Endodermal cell (in vitro differentiated cells): ENCODE data around the gene CHD6. TPM values are rescaled to one million over a fixed set of nuclear protein-coding genes. Genes with fewer than 3 reads are reported as not detected.
A peak's percentile ranks its signal among the peaks of the same experiment; 100 is the strongest.

Experiments used
- DNase-seq: peaks from one replicate; pipeline ENCODE4 v3.0.0-alpha.2; 2017
- H3K27ac ChIP-seq: 2 replicates; pipeline ENCODE4 v1.5.1; 2013; ENCODE audit warnings: mild to moderate bottlenecking, low read depth, low read length, moderate library complexity
- H3K27me3 ChIP-seq: 2 replicates; pipeline ENCODE4 v1.6.1; 2013; ENCODE audit warnings: mild to moderate bottlenecking, low read length, moderate library complexity; ENCODE audit not compliant: insufficient read depth, control insufficient read depth, poor library complexity, severe bottlenecking
- H3K36me3 ChIP-seq: 2 replicates; pipeline ENCODE4 v1.7.0; 2013; ENCODE audit warnings: mild to moderate bottlenecking, low read length, moderate library complexity; ENCODE audit not compliant: control insufficient read depth, insufficient read depth
- H3K4me1 ChIP-seq: one replicate; pipeline ENCODE4 v1.7.0; 2013; ENCODE audit warnings: low read length; ENCODE audit not compliant: control insufficient read depth, insufficient read depth
- H3K4me3 ChIP-seq: 2 replicates; pipeline ENCODE4 v1.5.1; 2013; ENCODE audit warnings: mild to moderate bottlenecking, low read length, moderate library complexity
- H3K9ac ChIP-seq: 2 replicates; pipeline ENCODE4 v1.6.1; 2013; ENCODE audit warnings: mild to moderate bottlenecking, low read length, moderate library complexity; ENCODE audit not compliant: poor library complexity, severe bottlenecking; ENCODE audit errors: extremely low read depth
- H3K9me3 ChIP-seq: 2 replicates; pipeline ENCODE4 v1.6.1; 2013; ENCODE audit warnings: mild to moderate bottlenecking, low read length, moderate library complexity; ENCODE audit not compliant: control insufficient read depth
- H3K27ac Mint-ChIP-seq: 2 replicates; pipeline ENCODE4 v1.8.0; 2020; ENCODE audit warnings: mixed read lengths
- H3K27me3 Mint-ChIP-seq: 2 replicates; pipeline ENCODE4 v1.8.0; 2021; ENCODE audit warnings: mild to moderate bottlenecking, mixed read lengths; ENCODE audit not compliant: insufficient read depth
- H3K36me3 Mint-ChIP-seq: 2 replicates; pipeline ENCODE4 v1.8.0; 2020; ENCODE audit warnings: low read depth, mixed read lengths
- H3K4me1 Mint-ChIP-seq: 2 replicates; pipeline ENCODE4 v1.8.0; 2020; ENCODE audit warnings: mixed read lengths
- H3K4me3 Mint-ChIP-seq: 2 replicates; pipeline ENCODE4 v1.8.0; 2020; ENCODE audit warnings: mild to moderate bottlenecking, moderate library complexity, mixed read lengths
- H3K9me3 Mint-ChIP-seq: 2 replicates; pipeline ENCODE4 v1.8.0; 2020; ENCODE audit warnings: mild to moderate bottlenecking, mixed read lengths
- CTCF ChIP-seq: fragments of 200-600 bp; sonication (generic); conservative IDR thresholded peaks from 2 replicates; pipeline ENCODE4 v1.5.0; 2021; ENCODE audit warnings: antibody characterized with exemption, mild to moderate bottlenecking
- WGBS, 2 experiments: methylation state at CpG; one replicate each; pipeline versions ENCODE4 v1.1.5 to v1.1.7; 2013; ENCODE audit warnings: missing lambda C conversion rate in 2 of 2, mixed read lengths in 1 of 2; ENCODE audit not compliant: insufficient coverage in 1 of 2, insufficient read length in 1 of 2; 5-methylcytosine and 5-hydroxymethylcytosine counted together
- total RNA-seq, 2 donors: library from RNA; stranded (reverse); fragmentation: NEBNext Ultra II Directional in 1 of 2; extraction: Animal tissue kit (Norgen Biotek cat#: 25700) in 1 of 2; gene quantifications; 2 replicates in 1 of 2; 3 replicates in 1 of 2; pipeline ENCODE4 v1.2.1, GENCODE V29; 2021

CHD6 gene
- total RNA-seq, 2 donors from 2014 or later = 82.5 to 107 TPM

GRCh38 chr20:41479113-41479512 lies 139.1 kb downstream of the CHD6 start:
- H3K9me3 ChIP-seq = no peaks in the 10 kb centered on the region
- Mint-ChIP-seq H3K4me1 (peaks cover 18% of the 10 kb centered on the region), H3K27ac (no peak overlapping the region), H3K36me3 (peaks cover 34% of the 10 kb centered on the region), H3K9me3 (no peaks in the 10 kb centered on the region), H3K4me3 (no peak overlapping the region), H3K27me3 (no peaks in the 10 kb centered on the region)
- H3K4me3 ChIP-seq = no peak overlapping the region
- no peaks in the 10 kb centered on the region for H3K4me1 ChIP-seq
- WGBS, 2 experiments = 100% methylated on average over 1 of the region's 1 CpG
- no peak for TF ChIP-seq CTCF
- H3K27ac ChIP-seq = no peak overlapping the region
- peaks cover 43% of the 10 kb centered on the region for H3K36me3 ChIP-seq
- H3K27me3 ChIP-seq = no peaks in the 10 kb centered on the region
- no peak for DNase-seq
- no peak overlapping the region for H3K9ac ChIP-seq

GRCh38 chr20:41478026-41478425 lies 140.2 kb downstream of the CHD6 start:
- peaks cover 18% of the 10 kb centered on the region for H3K4me1 Mint-ChIP-seq
- 78 to 100% methylated on average over 1 of the region's 1 CpG for WGBS, 2 experiments
- H3K36me3 Mint-ChIP-seq = peaks cover 24% of the 10 kb centered on the region
- Histone ChIP-seq H3K4me1 (no peaks in the 10 kb centered on the region), H3K27ac (no peak overlapping the region), H3K36me3 (peaks cover 41% of the 10 kb centered on the region), H3K9me3 (no peaks in the 10 kb centered on the region), H3K27me3 (no peaks in the 10 kb centered on the region), H3K4me3 (no peak overlapping the region), H3K9ac (no peak overlapping the region)
- H3K27me3 Mint-ChIP-seq = no peaks in the 10 kb centered on the region
- TF ChIP-seq CTCF = no peak
- peak overlapping the region; percentile 3 for H3K27ac Mint-ChIP-seq
- DNase-seq = no peak
- no peaks in the 10 kb centered on the region for H3K9me3 Mint-ChIP-seq
- H3K4me3 Mint-ChIP-seq = no peak overlapping the region

- H3K27me3 ChIP-seq = no peaks in the 10 kb centered on the region
- H3K4me1 Mint-ChIP-seq = peaks cover 18% of the 10 kb centered on the region
- H3K4me1 ChIP-seq = no peaks in the 10 kb centered on the region
- DNase-seq = no peak
- WGBS, 2 experiments = no CpG with 5 or more reads among the region's 1 CpG
- H3K27ac Mint-ChIP-seq = peak overlapping the region; percentile 2
- no peak overlapping the region for H3K4me3 Mint-ChIP-seq
- H3K9me3 ChIP-seq = no peaks in the 10 kb centered on the region
- peaks cover 25% of the 10 kb centered on the region for H3K36me3 Mint-ChIP-seq
- peak overlapping the region; percentile 97 for H3K27ac ChIP-seq
- no peak overlapping the region for H3K9ac ChIP-seq
- TF ChIP-seq CTCF = no peak
- H3K4me3 ChIP-seq = no peak overlapping the region
- H3K27me3 Mint-ChIP-seq = no peaks in the 10 kb centered on the region
- no peaks in the 10 kb centered on the region for H3K9me3 Mint-ChIP-seq
- H3K36me3 ChIP-seq = peaks cover 35% of the 10 kb centered on the region
Observed at GRCh38 chr20:41476446-41476845, 141.7 kb downstream of the CHD6 start.
